ENCODE data around the gene CLEC19A. TPM values are rescaled to one million over a fixed set of nuclear protein-coding genes. Genes with fewer than 3 reads are reported as not detected.

Gene CLEC19A
- under 0.01 and 0.54 TPM in 2 replicates for total RNA-seq

DNA sequence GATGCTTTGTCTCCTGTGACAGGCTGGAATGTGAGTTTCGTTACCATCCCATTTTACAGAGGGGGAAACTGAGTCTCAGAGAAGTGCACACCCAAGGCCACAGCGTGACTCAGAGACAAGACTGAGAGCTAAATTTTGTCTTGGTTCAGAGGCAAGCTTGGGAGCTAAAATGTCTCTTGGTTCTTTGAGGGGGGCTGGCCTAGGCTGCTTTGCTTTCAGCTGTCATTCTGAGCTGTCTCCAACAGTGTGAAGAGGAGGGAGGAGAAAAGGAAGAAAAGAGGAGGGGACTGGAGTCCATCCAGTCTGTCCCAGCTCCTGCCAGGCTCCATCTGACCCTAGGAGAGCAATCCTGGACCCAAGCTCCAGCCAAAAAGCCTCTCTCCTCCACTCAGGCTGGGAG lies at the start of gene CLEC19A:
Gene CLEC19A, plus strand, starts transcription at position 301 of the 400 bp plus-strand sequence. CDS start 121 bp downstream, outside the sequence.

Other genes starting within 250 kb of the CLEC19A start
- 11.9 and 12.6 TPM in 2 replicates for gene COQ7, start 218.1 kb upstream of the CLEC19A start, total RNA-seq
- gene ITPRIPL2, start 171.8 kb upstream of the CLEC19A start, total RNA-seq = 47.1 and 97.5 TPM in 2 replicates
- gene SYT17, start 117.5 kb upstream of the CLEC19A start, total RNA-seq = 10.4 and 20.4 TPM in 2 replicates
- gene TMC5, start 132.2 kb downstream of the CLEC19A start, total RNA-seq = under 0.01 TPM in 1 of 2 replicates, not detected in the other
- gene GDE1, start 236.4 kb downstream of the CLEC19A start, total RNA-seq = 63.6 and 80.3 TPM in 2 replicates
- 7.2 and 15.3 TPM in 2 replicates for gene CCP110, start 238.2 kb downstream of the CLEC19A start, total RNA-seq

Data from placental epithelial cell (primary cell).